ENCODE results near the gene MBD3L2. TPM values are rescaled to one million over a fixed set of nuclear protein-coding genes. Genes with fewer than 3 reads are reported as not detected.

MBD3L2 gene
- total RNA-seq, 1 experiment from 2014 or later = not detected

DNA sequence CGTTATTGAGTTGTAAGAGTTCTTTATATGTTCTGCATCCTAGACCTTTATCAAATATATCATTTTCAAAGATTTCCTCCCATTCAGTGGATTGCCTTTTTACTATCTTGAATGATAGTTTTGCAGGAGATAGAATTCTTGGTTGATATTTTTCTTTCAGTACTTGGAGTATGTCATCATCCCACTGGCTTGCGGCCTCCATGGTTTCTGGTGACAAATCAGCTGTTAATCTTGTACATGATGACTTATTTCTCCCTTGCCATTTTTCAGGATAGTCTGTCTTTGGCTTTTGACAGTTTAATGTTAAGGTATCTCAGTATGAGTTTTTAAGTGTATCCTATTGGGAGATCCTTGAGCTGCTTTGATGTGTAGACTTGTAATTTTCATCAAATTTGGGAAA is 28.9 kb downstream of the MBD3L2 start:
- POLR2A ChIA-PET = no interaction called here
- H3K27me3 Mint-ChIP-seq (ENCODE audit: low read depth) = peaks cover 9% of the 10 kb centered on the region
- H3K4me1 Mint-ChIP-seq = no peaks in the 10 kb centered on the region
- TF ChIP-seq ZNF317 (CRISPR knock-in tag; IDR thresholded peaks at IDR 0.05; ENCODE audit: borderline replicate concordance, low read depth) = peak; percentile 84
- no peak for TF ChIP-seq ESRRA (CRISPR knock-in tag; IDR thresholded peaks at IDR 0.05; ENCODE audit: borderline replicate concordance)
- peaks cover 58% of the 10 kb centered on the region for H3K9me3 Mint-ChIP-seq
- no peak for ATAC-seq
- H3K4me3 Mint-ChIP-seq = no peak overlapping the region
- no peak overlapping the region for H3K27ac Mint-ChIP-seq
- H3K36me3 Mint-ChIP-seq = peaks cover 83% of the 10 kb centered on the region
- no peak for DNase-seq (ENCODE audit: low spot score)
- CTCF ChIA-PET = no interaction called here

DNA sequence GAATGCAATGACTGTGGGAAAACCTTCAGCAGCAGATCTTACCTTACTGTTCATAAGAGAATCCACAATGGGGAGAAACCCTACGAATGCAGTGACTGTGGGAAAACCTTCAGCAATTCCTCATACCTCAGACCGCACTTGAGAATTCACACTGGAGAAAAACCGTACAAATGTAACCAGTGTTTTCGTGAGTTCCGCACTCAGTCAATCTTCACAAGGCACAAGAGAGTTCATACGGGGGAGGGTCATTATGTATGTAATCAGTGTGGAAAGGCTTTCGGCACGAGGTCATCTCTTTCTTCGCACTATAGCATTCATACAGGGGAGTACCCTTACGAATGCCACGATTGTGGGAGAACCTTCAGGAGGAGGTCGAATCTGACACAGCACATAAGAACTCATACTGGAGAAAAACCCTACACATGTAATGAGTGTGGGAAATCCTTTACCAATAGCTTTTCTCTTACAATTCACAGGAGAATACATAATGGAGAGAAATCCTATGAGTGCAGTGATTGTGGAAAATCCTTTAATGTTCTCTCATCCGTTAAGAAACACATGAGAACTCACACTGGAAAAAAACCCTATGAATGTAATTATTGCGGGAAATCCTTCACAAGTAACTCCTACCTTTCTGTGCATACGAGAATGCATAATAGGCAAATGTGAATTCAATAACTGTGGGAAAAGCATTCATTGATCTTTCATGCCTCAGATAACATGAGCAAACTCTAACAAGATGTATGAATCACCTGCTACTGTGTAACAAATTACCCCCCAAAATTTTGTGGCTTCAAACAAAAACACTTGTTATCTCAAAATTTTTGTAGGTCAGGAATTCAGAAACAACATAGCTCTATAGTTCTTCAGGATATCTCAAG is 34.2 kb downstream of the MBD3L2 start:
- DNase-seq (ENCODE audit: low spot score) (no peak), ATAC-seq (no peak)
- CTCF ChIA-PET = no interaction called here
- Mint-ChIP-seq H3K4me3 (no peak overlapping the region), H3K27me3 (ENCODE audit: low read depth) (peaks cover 26% of the 10 kb centered on the region), H3K9me3 (peaks cover 75% of the 10 kb centered on the region), H3K36me3 (peaks cover 93% of the 10 kb centered on the region), H3K4me1 (no peaks in the 10 kb centered on the region), H3K27ac (no peak overlapping the region)
- POLR2A ChIA-PET = no interaction called here
- TF ChIP-seq GTF2I (CRISPR knock-in tag; conservative IDR thresholded peaks at IDR 0.05) = peak; percentile 50; the same call in 1 of the 2 replicates
- TF ChIP-seq ZNF425 (CRISPR knock-in tag; conservative IDR thresholded peaks at IDR 0.05) = no peak

- ATAC-seq (no peak), DNase-seq (ENCODE audit: low spot score) (no peak)
- CTCF ChIA-PET = no interaction called here
- no peak overlapping the region for H3K4me3 Mint-ChIP-seq
- H3K4me1 Mint-ChIP-seq = no peaks in the 10 kb centered on the region
- H3K36me3 Mint-ChIP-seq = peaks cover 82% of the 10 kb centered on the region
- no peak overlapping the region for H3K27ac Mint-ChIP-seq
- TF ChIP-seq MYBL2 (CRISPR knock-in tag; IDR thresholded peaks at IDR 0.05) (no peak), ERG (CRISPR knock-in tag; IDR thresholded peaks at IDR 0.05) (no peak), CBFB (CRISPR knock-in tag; IDR thresholded peaks at IDR 0.05; ENCODE audit: low read depth) (no peak), ZSCAN18 (CRISPR knock-in tag; IDR thresholded peaks at IDR 0.05) (no peak), MXD4 (CRISPR knock-in tag; IDR thresholded peaks at IDR 0.05; ENCODE audit: borderline replicate concordance) (no peak), ZNF138 (CRISPR knock-in tag; conservative IDR thresholded peaks at IDR 0.05) (no peak), NFE2L1 (CRISPR knock-in tag; IDR thresholded peaks at IDR 0.05) (no peak)
- TF ChIP-seq, protein P1, sequence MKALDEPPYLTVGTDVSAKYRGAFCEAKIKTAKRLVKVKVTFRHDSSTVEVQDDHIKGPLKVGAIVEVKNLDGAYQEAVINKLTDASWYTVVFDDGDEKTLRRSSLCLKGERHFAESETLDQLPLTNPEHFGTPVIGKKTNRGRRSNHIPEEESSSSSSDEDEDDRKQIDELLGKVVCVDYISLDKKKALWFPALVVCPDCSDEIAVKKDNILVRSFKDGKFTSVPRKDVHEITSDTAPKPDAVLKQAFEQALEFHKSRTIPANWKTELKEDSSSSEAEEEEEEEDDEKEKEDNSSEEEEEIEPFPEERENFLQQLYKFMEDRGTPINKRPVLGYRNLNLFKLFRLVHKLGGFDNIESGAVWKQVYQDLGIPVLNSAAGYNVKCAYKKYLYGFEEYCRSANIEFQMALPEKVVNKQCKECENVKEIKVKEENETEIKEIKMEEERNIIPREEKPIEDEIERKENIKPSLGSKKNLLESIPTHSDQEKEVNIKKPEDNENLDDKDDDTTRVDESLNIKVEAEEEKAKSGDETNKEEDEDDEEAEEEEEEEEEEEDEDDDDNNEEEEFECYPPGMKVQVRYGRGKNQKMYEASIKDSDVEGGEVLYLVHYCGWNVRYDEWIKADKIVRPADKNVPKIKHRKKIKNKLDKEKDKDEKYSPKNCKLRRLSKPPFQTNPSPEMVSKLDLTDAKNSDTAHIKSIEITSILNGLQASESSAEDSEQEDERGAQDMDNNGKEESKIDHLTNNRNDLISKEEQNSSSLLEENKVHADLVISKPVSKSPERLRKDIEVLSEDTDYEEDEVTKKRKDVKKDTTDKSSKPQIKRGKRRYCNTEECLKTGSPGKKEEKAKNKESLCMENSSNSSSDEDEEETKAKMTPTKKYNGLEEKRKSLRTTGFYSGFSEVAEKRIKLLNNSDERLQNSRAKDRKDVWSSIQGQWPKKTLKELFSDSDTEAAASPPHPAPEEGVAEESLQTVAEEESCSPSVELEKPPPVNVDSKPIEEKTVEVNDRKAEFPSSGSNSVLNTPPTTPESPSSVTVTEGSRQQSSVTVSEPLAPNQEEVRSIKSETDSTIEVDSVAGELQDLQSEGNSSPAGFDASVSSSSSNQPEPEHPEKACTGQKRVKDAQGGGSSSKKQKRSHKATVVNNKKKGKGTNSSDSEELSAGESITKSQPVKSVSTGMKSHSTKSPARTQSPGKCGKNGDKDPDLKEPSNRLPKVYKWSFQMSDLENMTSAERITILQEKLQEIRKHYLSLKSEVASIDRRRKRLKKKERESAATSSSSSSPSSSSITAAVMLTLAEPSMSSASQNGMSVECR (CRISPR knock-in tag; IDR thresholded peaks at IDR 0.05; ENCODE audit: borderline replicate concordance) = no peak
- H3K9me3 Mint-ChIP-seq = peaks cover 62% of the 10 kb centered on the region
- peaks cover 8% of the 10 kb centered on the region for H3K27me3 Mint-ChIP-seq (ENCODE audit: low read depth)
- POLR2A ChIA-PET = no interaction called here
Observed at GRCh38 chr19:7088999-7089398, 39.9 kb downstream of the MBD3L2 start.
